RWPE2 (cell line): ENCODE data around the gene AGTR1.
A peak's percentile ranks its signal among the peaks of the same experiment; 100 is the strongest.

Experiments
- ATAC-seq: fragments of 200-7000 bp; cut with Tn5 transposase; 3 replicates; pipeline ENCODE4 v1.9.1; 2021; ENCODE audit warnings: low read depth
- DNase-seq: peaks from one replicate; pipeline ENCODE4 v3.0.0-alpha.2; 2020; ENCODE audit warnings: low spot score
- H3K27ac ChIP-seq: fragments of 450-650 bp; 2 replicates; pipeline ENCODE4 v1.5.1; 2017; ENCODE audit warnings: mild to moderate bottlenecking; ENCODE audit not compliant: poor library complexity, severe bottlenecking
- H3K27me3 ChIP-seq: fragments of 250-450 bp; sonication (Bioruptor Pico); 2 replicates; pipeline ENCODE4 v1.5.1; 2021; ENCODE audit warnings: mild to moderate bottlenecking, moderate library complexity; ENCODE audit not compliant: insufficient read depth, poor library complexity, severe bottlenecking
- H3K36me3 ChIP-seq: fragments of 250-450 bp; sonication (Bioruptor Pico); 2 replicates; pipeline ENCODE4 v1.5.1; 2020; ENCODE audit warnings: low read depth, mild to moderate bottlenecking, moderate library complexity
- H3K4me1 ChIP-seq: fragments of 250-450 bp; sonication (Bioruptor Pico); 2 replicates; pipeline ENCODE4 v1.5.1; 2021; ENCODE audit warnings: mild to moderate bottlenecking, moderate library complexity; ENCODE audit not compliant: insufficient read depth, poor library complexity, severe bottlenecking
- H3K4me3 ChIP-seq: fragments of 250-450 bp; sonication (Bioruptor Pico); 2 replicates; pipeline ENCODE4 v1.5.1; 2021; ENCODE audit warnings: mild to moderate bottlenecking, moderate library complexity; ENCODE audit not compliant: severe bottlenecking
- H3K9me3 ChIP-seq: fragments of 250-450 bp; sonication (Bioruptor Pico); 2 replicates; pipeline ENCODE4 v1.5.1; 2021; ENCODE audit warnings: mild to moderate bottlenecking, moderate library complexity; ENCODE audit not compliant: severe bottlenecking
- CTCF ChIP-seq: fragments of 450-650 bp; IDR thresholded peaks from one replicate; pipeline ENCODE4 v1.5.1; 2017; ENCODE audit warnings: mild to moderate bottlenecking, moderate library complexity; ENCODE audit not compliant: poor library complexity, severe bottlenecking

Gene AGTR1

GRCh38 chr3:148709560-148710253 is 12.0 kb downstream of the AGTR1 start:
- H3K9me3 ChIP-seq, result peaks cover 3% of the 10 kb centered on the region
- H3K4me3 ChIP-seq, result no peak overlapping the region
- H3K27me3 ChIP-seq, result peaks cover under 1% of the 10 kb centered on the region
- no peaks in the 10 kb centered on the region for H3K4me1 ChIP-seq
- TF ChIP-seq CTCF, result no peak
- no peaks in the 10 kb centered on the region for H3K36me3 ChIP-seq
- ATAC-seq (no peak), DNase-seq (no peak)
- H3K27ac ChIP-seq, result no peak overlapping the region

GRCh38 chr3:148710665-148711064 is 13.0 kb downstream of the AGTR1 start:
- no peak overlapping the region for H3K27ac ChIP-seq

GRCh38 chr3:148711981-148712666 is 14.4 kb downstream of the AGTR1 start:
- Histone ChIP-seq H3K36me3 (no peaks in the 10 kb centered on the region), H3K9me3 (peaks cover 3% of the 10 kb centered on the region), H3K4me1 (no peaks in the 10 kb centered on the region), H3K27ac (no peak overlapping the region), H3K27me3 (no peaks in the 10 kb centered on the region), H3K4me3 (no peak overlapping the region)
- no peak for TF ChIP-seq CTCF
- DNase-seq, result no peak
- ATAC-seq, result no peak

More at GRCh38 chr3:148710665-148711064, 13.0 kb downstream of the AGTR1 start:
- DNase-seq (no peak), ATAC-seq (no peak)
- no peak overlapping the region for H3K4me3 ChIP-seq
- no peaks in the 10 kb centered on the region for H3K27me3 ChIP-seq
- TF ChIP-seq CTCF, result no peak
- H3K4me1 ChIP-seq, result no peaks in the 10 kb centered on the region
- peaks cover 3% of the 10 kb centered on the region for H3K9me3 ChIP-seq
- H3K36me3 ChIP-seq, result no peaks in the 10 kb centered on the region

DNA sequence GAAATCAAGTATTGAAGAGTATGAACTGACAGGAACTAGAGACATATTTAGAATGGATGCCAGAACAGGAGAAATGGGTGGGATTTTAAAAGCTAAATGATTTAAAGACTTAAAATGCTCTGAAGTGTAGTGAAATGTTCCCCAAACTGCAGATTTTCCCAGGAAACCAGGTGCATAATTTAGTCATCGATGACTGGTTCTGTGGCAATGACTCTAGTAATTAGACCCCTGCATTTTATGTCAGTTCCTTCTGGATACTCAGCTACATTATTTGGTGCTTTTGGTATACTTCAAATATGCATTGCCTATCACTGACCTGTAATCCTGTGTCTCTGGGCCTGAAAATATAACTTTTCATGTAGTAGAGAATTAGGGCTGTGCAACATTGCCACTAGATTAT is 16.8 kb downstream of the AGTR1 start:
- 0 out of 3 replicates have a peak, but pooled peaks have one; percentile 33 for ATAC-seq
- no peak for DNase-seq
- no peaks in the 10 kb centered on the region for H3K4me1 ChIP-seq

More for the DNA sequence above, 16.8 kb downstream of the AGTR1 start:
- no peak for TF ChIP-seq CTCF
- Histone ChIP-seq H3K27me3 (no peaks in the 10 kb centered on the region), H3K4me3 (no peak overlapping the region), H3K27ac (no peak overlapping the region), H3K9me3 (peaks cover 3% of the 10 kb centered on the region), H3K36me3 (no peaks in the 10 kb centered on the region)
